Fibroblast of the aortic adventitia (primary cell): ENCODE measurements around the gene SOD3. TPM values are rescaled to one million over a fixed set of nuclear protein-coding genes. Genes with fewer than 3 reads are reported as not detected.
A peak's percentile ranks its signal among the peaks of the same experiment; 100 is the strongest.

Experiments
- DNase-seq: peaks from one replicate; pipeline ENCODE4 v3.0.0-alpha.2; 2010; ENCODE audit warnings: low read depth
- H3K4me3 ChIP-seq: 2 replicates; pipeline ENCODE4 v1.5.1; 2011; ENCODE audit warnings: low read depth, mild to moderate bottlenecking, control low read depth, low read length, moderate library complexity
- total RNA-seq: library from RNA; depleted of rRNA; stranded (reverse); fragments of >200 nt; gene quantifications from 2 replicates; pipeline ENCODE4 v1.2.3, GENCODE V29; 2012; ENCODE audit warnings: low replicate concordance
- TF ChIP-seq, protein P1 (sequence below): IDR thresholded peaks from 2 replicates; pipeline ENCODE4 v1.5.1; 2011; ENCODE audit warnings: mild to moderate bottlenecking, low read length, control low read depth, inconsistent platforms; ENCODE audit not compliant: insufficient read depth

SOD3 gene, protein sequence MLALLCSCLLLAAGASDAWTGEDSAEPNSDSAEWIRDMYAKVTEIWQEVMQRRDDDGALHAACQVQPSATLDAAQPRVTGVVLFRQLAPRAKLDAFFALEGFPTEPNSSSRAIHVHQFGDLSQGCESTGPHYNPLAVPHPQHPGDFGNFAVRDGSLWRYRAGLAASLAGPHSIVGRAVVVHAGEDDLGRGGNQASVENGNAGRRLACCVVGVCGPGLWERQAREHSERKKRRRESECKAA
- 65.3 and 75.2 TPM in 2 replicates for total RNA-seq

DNA sequence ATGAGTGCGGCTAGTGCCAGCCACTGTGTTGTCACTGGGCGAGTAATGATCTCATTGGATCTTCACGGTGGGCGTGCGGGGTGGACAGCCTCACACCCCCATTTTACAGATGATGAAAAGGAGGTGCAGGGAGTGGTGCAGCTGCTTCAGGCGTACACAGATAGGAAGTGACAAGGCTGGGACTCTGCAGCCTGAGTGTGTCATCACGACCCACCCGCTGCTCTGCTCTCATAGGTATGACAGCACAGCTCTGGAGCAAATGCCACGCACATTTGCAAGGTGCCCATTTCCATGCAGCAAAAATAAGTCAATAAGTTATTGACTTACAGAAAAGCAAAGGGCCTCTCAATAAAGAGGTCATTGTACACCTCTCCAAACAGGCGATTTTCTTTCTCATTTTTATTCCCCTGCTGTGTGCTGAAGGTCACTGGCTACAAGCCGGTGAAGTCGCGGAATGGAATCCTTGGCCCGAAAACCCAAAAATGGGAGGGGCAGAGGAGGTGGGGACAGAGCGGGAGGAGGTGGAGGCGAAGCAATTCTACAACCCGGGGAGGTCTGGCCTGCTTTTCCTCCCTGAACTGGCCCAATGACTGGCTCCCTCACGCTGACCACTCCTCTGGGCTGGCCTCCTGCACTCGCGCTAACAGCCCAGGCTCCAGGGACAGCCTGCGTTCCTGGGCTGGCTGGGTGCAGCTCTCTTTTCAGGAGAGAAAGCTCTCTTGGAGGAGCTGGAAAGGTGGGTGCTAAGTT lies at the start of gene SOD3:
Gene SOD3 (plus strand): TSS at position 658 of the 750 bp plus-strand sequence. CDS start 3,949 bp downstream, outside the sequence.
- H3K4me3 ChIP-seq, result peak within 1 kb of the TSS; percentile 63
- TF ChIP-seq, protein P1, sequence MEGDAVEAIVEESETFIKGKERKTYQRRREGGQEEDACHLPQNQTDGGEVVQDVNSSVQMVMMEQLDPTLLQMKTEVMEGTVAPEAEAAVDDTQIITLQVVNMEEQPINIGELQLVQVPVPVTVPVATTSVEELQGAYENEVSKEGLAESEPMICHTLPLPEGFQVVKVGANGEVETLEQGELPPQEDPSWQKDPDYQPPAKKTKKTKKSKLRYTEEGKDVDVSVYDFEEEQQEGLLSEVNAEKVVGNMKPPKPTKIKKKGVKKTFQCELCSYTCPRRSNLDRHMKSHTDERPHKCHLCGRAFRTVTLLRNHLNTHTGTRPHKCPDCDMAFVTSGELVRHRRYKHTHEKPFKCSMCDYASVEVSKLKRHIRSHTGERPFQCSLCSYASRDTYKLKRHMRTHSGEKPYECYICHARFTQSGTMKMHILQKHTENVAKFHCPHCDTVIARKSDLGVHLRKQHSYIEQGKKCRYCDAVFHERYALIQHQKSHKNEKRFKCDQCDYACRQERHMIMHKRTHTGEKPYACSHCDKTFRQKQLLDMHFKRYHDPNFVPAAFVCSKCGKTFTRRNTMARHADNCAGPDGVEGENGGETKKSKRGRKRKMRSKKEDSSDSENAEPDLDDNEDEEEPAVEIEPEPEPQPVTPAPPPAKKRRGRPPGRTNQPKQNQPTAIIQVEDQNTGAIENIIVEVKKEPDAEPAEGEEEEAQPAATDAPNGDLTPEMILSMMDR, result no peak
- DNase-seq, result peak; percentile 95

DNA sequence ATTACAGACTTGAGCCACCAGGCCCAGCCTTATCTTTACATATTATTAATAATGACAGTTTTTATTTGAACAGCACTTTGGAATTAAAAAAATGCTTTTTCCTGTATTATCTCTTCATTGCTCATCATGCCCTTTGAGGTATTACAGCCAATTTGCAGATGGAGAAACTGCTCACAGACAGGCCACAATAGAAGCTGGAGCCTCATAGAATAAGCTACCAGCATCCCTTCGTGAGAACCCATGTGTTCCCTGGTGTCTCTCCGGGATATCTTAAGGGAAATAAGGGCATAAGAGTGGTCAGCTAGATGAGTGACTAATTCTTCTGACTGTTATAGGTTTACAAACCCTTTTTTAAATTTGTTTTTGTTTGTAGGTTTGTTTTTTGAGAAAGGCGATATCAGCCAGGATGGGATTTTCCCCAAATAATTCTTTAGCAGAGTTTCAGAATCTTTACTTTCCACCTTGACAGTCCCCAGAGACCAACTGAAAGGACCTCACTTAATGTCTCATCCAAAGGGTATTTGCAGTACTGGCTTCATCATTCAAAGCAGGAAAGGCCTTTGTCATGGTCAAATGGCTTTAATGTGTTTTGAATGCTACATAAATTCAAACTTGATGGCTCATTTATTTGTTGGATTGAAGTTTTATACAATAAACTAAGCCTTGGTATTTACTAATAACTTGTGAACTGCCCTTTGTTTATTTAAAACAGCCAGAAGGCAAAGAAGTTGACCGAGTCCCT lies 48.0 kb upstream of the SOD3 start:
- TF ChIP-seq, protein P1, result no peak
- DNase-seq, result no peak
- no peak overlapping the region for H3K4me3 ChIP-seq

DNA sequence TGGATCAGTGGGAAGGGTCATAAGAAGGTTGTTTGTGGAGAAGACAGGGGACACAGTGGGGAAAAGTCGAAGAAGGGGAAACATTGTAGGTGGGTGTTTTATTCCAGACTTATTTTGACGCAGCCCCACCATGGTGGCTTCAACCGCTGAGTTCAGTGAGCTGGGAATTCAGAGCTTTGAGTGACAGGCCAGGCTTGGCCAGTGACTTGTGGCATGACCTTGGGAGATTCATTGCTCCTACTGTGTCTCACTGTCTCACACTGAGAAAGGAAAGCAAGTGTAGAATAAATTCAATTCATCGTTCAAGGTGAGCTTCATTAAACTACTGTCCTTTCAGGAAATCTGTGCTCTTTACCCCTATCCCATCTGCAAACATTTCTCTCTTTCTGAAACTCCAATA lies 47.4 kb upstream of the SOD3 start:
- no peak overlapping the region for H3K4me3 ChIP-seq
- DNase-seq, result no peak
- TF ChIP-seq, protein P1, result no peak

DNA sequence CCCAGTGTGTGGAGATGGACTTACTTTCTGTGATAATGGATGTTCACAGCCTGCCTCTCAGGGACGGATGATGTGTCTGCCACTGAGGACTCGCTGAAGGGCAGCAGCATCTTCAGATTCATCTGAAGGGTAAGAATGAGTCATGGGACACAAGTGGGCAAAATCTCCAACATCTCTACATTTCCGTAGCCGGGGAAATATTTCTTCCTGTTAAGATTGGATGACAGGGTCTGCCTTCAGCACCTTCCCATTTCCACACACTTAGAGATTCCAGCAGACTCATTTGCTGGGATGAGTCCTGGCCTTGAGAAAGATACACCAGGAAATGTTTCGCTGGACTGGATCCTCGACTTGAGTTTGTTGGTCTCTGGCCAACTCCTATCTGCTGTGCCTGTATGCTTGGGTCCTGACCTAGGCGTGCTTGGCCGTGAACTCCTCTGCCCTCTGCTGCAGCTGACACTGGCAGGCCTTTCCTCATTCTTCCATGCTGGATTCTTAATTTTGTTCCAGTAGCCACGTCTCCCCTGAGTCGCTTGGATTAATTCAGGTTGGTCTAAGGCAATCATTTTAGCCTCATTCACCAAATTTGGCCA lies 46.5 kb upstream of the SOD3 start:
- no peak for DNase-seq
- TF ChIP-seq, protein P1, result no peak
- no peak overlapping the region for H3K4me3 ChIP-seq

DNA sequence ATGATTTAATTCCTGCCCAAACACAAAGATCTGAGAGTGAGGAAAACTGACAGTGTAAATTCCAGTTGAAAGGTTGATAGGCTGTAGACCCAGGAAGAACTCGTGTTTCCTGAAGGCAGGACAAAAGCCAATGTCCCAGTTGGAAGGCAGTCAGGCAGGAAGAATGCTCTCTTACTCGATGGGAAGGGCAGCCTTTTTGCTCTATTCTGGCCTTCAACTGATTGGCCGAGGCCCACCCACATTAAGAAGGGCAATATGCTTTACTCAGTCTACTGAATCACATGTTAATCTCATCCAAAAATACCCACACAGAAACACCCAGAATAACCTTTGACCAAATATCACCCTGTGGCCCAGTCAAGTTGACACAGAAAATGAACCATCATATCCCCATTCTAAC lies 45.3 kb upstream of the SOD3 start:
- no peak for DNase-seq
- TF ChIP-seq, protein P1, result no peak
- H3K4me3 ChIP-seq, result no peak overlapping the region

DNA sequence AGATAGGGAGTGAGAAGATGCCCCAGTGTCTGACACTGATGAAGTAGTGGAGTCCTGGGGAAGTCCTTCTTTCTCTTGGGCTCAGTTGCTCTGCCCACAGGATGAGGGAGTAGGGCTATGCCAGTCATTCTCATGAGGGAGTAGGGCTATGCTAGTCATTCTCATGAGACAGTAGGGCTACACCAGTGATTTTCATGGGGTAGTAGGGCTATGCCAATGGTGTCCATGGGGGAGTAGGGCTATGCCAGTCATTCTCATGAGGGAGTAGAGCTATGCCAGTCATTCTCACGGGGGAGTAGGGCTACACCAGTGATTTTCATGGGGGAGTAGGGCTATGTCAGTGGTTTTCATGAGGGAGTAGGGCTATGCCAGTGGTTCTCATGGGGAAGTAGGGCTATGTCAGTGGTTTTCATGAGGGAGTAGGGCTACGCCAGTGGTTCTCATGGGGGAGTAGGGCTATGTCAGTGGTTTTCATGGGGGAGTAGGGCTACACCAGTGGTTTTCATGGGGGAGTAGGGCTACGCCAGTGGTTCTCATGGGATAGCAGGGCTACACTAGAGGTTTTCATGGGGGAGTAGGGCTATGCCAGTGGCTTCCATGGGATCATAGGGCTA lies 43.3 kb upstream of the SOD3 start:
- no peak for DNase-seq
- TF ChIP-seq, protein P1, result no peak
- no peak overlapping the region for H3K4me3 ChIP-seq
